ENCODE data around the gene NLGN1. TPM values are rescaled to one million over a fixed set of nuclear protein-coding genes. Genes with fewer than 3 reads are reported as not detected.

The NLGN1 gene
- polyA plus RNA-seq, 1 donor from 2014 or later: 2.7 TPM

- TF ChIP-seq TAF1 (IDR thresholded peaks at IDR 0.05; ENCODE audit: low read depth) (no peak), MXI1 (conservative IDR thresholded peaks at IDR 0.05; ENCODE audit: poor library complexity, severe bottlenecking) (no peak), REST (IDR thresholded peaks at IDR 0.05; ENCODE audit: borderline replicate concordance) (no peak)
- H3K27me3 ChIP-seq (ENCODE audit: insufficient read depth, low read depth, low read length): no peaks in the 10 kb centered on the region
- no peak overlapping the region for H3K4me2 ChIP-seq (ENCODE audit: low read length)
- no peaks in the 10 kb centered on the region for H3K9me2 ChIP-seq (ENCODE audit: insufficient read depth, low read length)
- H3K79me2 ChIP-seq (replicated peaks; ENCODE audit: insufficient read depth, low read length): no peaks in the 10 kb centered on the region
- H3K36me3 ChIP-seq (ENCODE audit: insufficient read depth, low read length): no peaks in the 10 kb centered on the region
- no peaks in the 10 kb centered on the region for H3K9me3 ChIP-seq (ENCODE audit: low read length)
- no peak overlapping the region for H3K9ac ChIP-seq (ENCODE audit: low read length)
- H3K4me3 ChIP-seq (ENCODE audit: low read length): no peak overlapping the region
- H4K20me1 ChIP-seq (ENCODE audit: insufficient read depth): no peaks in the 10 kb centered on the region
- no peaks in the 10 kb centered on the region for H3F3A ChIP-seq (ENCODE audit: insufficient read depth, low read length, poor library complexity, severe bottlenecking)
- H3K27ac ChIP-seq (ENCODE audit: low read length): peak overlapping the region; percentile 0
- no peak overlapping the region for H2AFZ ChIP-seq (ENCODE audit: low read depth, low read length)
Observed at GRCh38 chr3:173622166-173622565, 224.6 kb downstream of the NLGN1 start.

- TF ChIP-seq POLR2AphosphoS5 (IDR thresholded peaks at IDR 0.05) (no peak), TAF1 (IDR thresholded peaks at IDR 0.05; ENCODE audit: low read depth) (no peak), EZH2 (IDR thresholded peaks at IDR 0.05; ENCODE audit: borderline replicate concordance, insufficient read depth, low read length, poor library complexity, severe bottlenecking) (no peak), SMC3 (conservative IDR thresholded peaks at IDR 0.05; ENCODE audit: poor library complexity) (no peak), RAD21 (conservative IDR thresholded peaks at IDR 0.05) (no peak), MXI1 (conservative IDR thresholded peaks at IDR 0.05; ENCODE audit: poor library complexity, severe bottlenecking) (no peak), EP300 (conservative IDR thresholded peaks at IDR 0.05; ENCODE audit: poor library complexity, severe bottlenecking) (no peak), REST (IDR thresholded peaks at IDR 0.05; ENCODE audit: borderline replicate concordance) (no peak)
- TF ChIP-seq, protein P1, sequence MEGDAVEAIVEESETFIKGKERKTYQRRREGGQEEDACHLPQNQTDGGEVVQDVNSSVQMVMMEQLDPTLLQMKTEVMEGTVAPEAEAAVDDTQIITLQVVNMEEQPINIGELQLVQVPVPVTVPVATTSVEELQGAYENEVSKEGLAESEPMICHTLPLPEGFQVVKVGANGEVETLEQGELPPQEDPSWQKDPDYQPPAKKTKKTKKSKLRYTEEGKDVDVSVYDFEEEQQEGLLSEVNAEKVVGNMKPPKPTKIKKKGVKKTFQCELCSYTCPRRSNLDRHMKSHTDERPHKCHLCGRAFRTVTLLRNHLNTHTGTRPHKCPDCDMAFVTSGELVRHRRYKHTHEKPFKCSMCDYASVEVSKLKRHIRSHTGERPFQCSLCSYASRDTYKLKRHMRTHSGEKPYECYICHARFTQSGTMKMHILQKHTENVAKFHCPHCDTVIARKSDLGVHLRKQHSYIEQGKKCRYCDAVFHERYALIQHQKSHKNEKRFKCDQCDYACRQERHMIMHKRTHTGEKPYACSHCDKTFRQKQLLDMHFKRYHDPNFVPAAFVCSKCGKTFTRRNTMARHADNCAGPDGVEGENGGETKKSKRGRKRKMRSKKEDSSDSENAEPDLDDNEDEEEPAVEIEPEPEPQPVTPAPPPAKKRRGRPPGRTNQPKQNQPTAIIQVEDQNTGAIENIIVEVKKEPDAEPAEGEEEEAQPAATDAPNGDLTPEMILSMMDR (IDR thresholded peaks at IDR 0.05; ENCODE audit: poor library complexity, severe bottlenecking): no peak
- Histone ChIP-seq H3K9me2 (ENCODE audit: insufficient read depth, low read length) (no peaks in the 10 kb centered on the region), H3K9ac (ENCODE audit: low read length) (no peak overlapping the region)
Observed at GRCh38 chr3:173624086-173624485, 226.5 kb downstream of the NLGN1 start.

More at GRCh38 chr3:173624086-173624485, 226.5 kb downstream of the NLGN1 start:
- Histone ChIP-seq H3K4me3 (ENCODE audit: low read length) (no peak overlapping the region), H3K9me3 (ENCODE audit: low read length) (no peaks in the 10 kb centered on the region), H3K27me3 (ENCODE audit: insufficient read depth, low read depth, low read length) (no peaks in the 10 kb centered on the region), H3K4me2 (ENCODE audit: low read length) (no peak overlapping the region), H3K79me2 (replicated peaks; ENCODE audit: insufficient read depth, low read length) (no peaks in the 10 kb centered on the region), H3K27ac (ENCODE audit: low read length) (no peak overlapping the region), H3K36me3 (ENCODE audit: insufficient read depth, low read length) (no peaks in the 10 kb centered on the region), H4K20me1 (ENCODE audit: insufficient read depth) (no peaks in the 10 kb centered on the region), H2AFZ (ENCODE audit: low read depth, low read length) (no peak overlapping the region), H3F3A (ENCODE audit: insufficient read depth, low read length, poor library complexity, severe bottlenecking) (no peaks in the 10 kb centered on the region)

All from neural cell (in vitro differentiated cells).